ENCODE data around the gene BPTF. TPM values are rescaled to one million over a fixed set of nuclear protein-coding genes. Genes with fewer than 3 reads are reported as not detected.
"Not testable (repeated sequence)": the region's sequence is repeated elsewhere in the genome, so short reads cannot be mapped to it uniquely, and the experiment has no call there.

BPTF gene
- polyA plus RNA-seq, 1 experiment, result 34.8 TPM

GRCh38 chr17:67912088-67912487, 86.8 kb downstream of the BPTF start:
- H3K27me3 ChIP-seq (ENCODE audit: control insufficient read depth, insufficient read depth, low read length), result no peaks in the 10 kb centered on the region
- DNase-seq (ENCODE audit: low read depth), result no peak
- CTCF ChIA-PET, result no interaction called here
- TF ChIP-seq CTCF (IDR thresholded peaks at IDR 0.05; ENCODE audit: insufficient read depth, low read depth, low read length), result no peak
- peaks cover 3% of the 10 kb centered on the region for H3K36me3 ChIP-seq (ENCODE audit: control insufficient read depth, insufficient read depth, low read length)
- POLR2A ChIA-PET, result no interaction called here
- no peak overlapping the region for H3K4me3 ChIP-seq (ENCODE audit: low read depth, low read length)

- no peak for DNase-seq (ENCODE audit: low read depth)
- ChIA-PET CTCF (no interaction called here), POLR2A (no interaction called here)
- TF ChIP-seq CTCF (IDR thresholded peaks at IDR 0.05; ENCODE audit: insufficient read depth, low read depth, low read length), result no peak
- no peak overlapping the region for H3K4me3 ChIP-seq (ENCODE audit: low read depth, low read length)
- peaks cover 3% of the 10 kb centered on the region for H3K36me3 ChIP-seq (ENCODE audit: control insufficient read depth, insufficient read depth, low read length)
- no peaks in the 10 kb centered on the region for H3K27me3 ChIP-seq (ENCODE audit: control insufficient read depth, insufficient read depth, low read length)
Measured at GRCh38 chr17:67912656-67913055, 87.4 kb downstream of the BPTF start.

GRCh38 chr17:67920212-67920611, 94.9 kb downstream of the BPTF start:
- no peak for DNase-seq (ENCODE audit: low read depth)
- H3K27me3 ChIP-seq (ENCODE audit: control insufficient read depth, insufficient read depth, low read length), result no peaks in the 10 kb centered on the region
- POLR2A ChIA-PET, result no interaction called here
- TF ChIP-seq CTCF (IDR thresholded peaks at IDR 0.05; ENCODE audit: insufficient read depth, low read depth, low read length), result no peak
- peaks cover 4% of the 10 kb centered on the region for H3K36me3 ChIP-seq (ENCODE audit: control insufficient read depth, insufficient read depth, low read length)
- CTCF ChIA-PET, result interaction anchor here (0.8 to 1.6 kb wide), 2 partner anchors 10 to 121 kb away, joined by 3 to 4 read pairs; no protein-coding TSS in a partner anchor
- no peak overlapping the region for H3K4me3 ChIP-seq (ENCODE audit: low read depth, low read length)

- H3K36me3 ChIP-seq (ENCODE audit: control insufficient read depth, insufficient read depth, low read length), result peaks cover 6% of the 10 kb centered on the region
- H3K27me3 ChIP-seq (ENCODE audit: control insufficient read depth, insufficient read depth, low read length), result no peaks in the 10 kb centered on the region
- no peak for DNase-seq (ENCODE audit: low read depth)
- ChIA-PET CTCF (interaction anchor here (0.7 to 1.5 kb wide), 2 partner anchors 31 to 122 kb away, joined by 3 read pairs; no protein-coding TSS in a partner anchor), POLR2A (no interaction called here)
- no peak overlapping the region for H3K4me3 ChIP-seq (ENCODE audit: low read depth, low read length)
- TF ChIP-seq CTCF (IDR thresholded peaks at IDR 0.05; ENCODE audit: insufficient read depth, low read depth, low read length), result no peak
Measured at GRCh38 chr17:67922503-67922902, 97.2 kb downstream of the BPTF start.

GRCh38 chr17:67928842-67929241, 103.5 kb downstream of the BPTF start:
- POLR2A ChIA-PET; H3K4me3 ChIP-seq (ENCODE audit: low read depth, low read length); H3K36me3 ChIP-seq (ENCODE audit: control insufficient read depth, insufficient read depth, low read length); H3K27me3 ChIP-seq (ENCODE audit: control insufficient read depth, insufficient read depth, low read length); DNase-seq (ENCODE audit: low read depth): not testable (repeated sequence)
- CTCF ChIA-PET, result interaction anchor here (2.2 to 3.6 kb wide), 2 partner anchors 13 to 128 kb away, joined by 7 to 16 read pairs; no protein-coding TSS in a partner anchor

- POLR2A ChIA-PET, result no interaction called here
- no peak for TF ChIP-seq CTCF (IDR thresholded peaks at IDR 0.05; ENCODE audit: insufficient read depth, low read depth, low read length)
- DNase-seq (ENCODE audit: low read depth), result no peak
- H3K27me3 ChIP-seq (ENCODE audit: control insufficient read depth, insufficient read depth, low read length), result no peaks in the 10 kb centered on the region
- peaks cover 5% of the 10 kb centered on the region for H3K36me3 ChIP-seq (ENCODE audit: control insufficient read depth, insufficient read depth, low read length)
- no peak overlapping the region for H3K4me3 ChIP-seq (ENCODE audit: low read depth, low read length)
- CTCF ChIA-PET, result interaction anchor here (0.6 to 1.9 kb wide), 3 partner anchors 8 to 1433 kb away, joined by 3 to 6 read pairs (median 5); no protein-coding TSS in a partner anchor
Measured at GRCh38 chr17:67931227-67931626, 105.9 kb downstream of the BPTF start.

All from BJ (cell line).